ENCODE measurements around the gene DIP2B.

The DIP2B gene

GRCh38 chr12:50711121-50711520, 206.3 kb downstream of the DIP2B start:
- in situ Hi-C loops (cut with MboI; ENCODE audit: low sequenced_read_pairs), result no loop called here

DNA sequence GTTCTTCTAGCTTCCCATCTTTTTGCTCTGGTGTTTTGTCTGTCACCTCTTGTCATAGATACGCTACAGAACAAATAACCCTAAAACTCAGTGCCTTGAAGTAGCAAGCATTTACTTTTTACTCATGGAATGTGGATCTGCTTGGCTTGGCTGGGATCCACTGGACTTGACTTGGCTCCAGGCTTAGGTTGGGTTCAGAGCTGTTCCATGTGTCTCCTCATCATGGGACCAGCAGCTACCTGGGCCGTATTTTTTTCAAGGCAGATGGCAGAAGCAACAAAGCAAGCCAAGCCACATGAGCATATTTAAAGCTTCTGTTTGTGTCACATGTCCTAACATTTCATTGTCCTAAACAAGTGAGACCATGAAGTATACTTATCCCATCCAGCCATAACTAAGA, 210.4 kb downstream of the DIP2B start:
- in situ Hi-C loops (cut with MboI; ENCODE audit: low sequenced_read_pairs), result no loop called here

GRCh38 chr12:50718760-50719159, 214.0 kb downstream of the DIP2B start:
- in situ Hi-C loops (cut with MboI; ENCODE audit: low sequenced_read_pairs), result no loop called here

DNA sequence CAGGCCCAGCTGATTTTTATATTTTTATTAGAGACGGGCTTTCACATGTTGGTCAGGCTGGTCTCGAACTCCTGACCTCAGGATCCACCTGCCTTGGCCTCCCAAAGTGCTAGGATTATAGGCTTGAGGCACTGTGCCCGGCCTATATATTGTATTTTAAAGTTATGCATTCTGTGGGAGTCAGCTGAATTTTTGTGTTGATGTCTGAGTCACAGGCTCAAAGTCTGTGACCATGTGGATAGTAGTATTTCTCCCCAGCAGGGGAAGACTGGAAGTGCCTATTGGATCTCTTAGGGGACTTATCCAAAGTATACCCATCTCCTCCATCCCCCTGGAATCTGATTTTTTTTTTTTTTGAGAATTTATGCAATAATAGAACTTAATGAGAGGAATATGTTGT, 215.3 kb downstream of the DIP2B start:
- in situ Hi-C loops (cut with MboI; ENCODE audit: low sequenced_read_pairs), result no loop called here

- in situ Hi-C loops (cut with MboI; ENCODE audit: low sequenced_read_pairs), result no loop called here
Measured at GRCh38 chr12:50720501-50720900, 215.7 kb downstream of the DIP2B start.

DNA sequence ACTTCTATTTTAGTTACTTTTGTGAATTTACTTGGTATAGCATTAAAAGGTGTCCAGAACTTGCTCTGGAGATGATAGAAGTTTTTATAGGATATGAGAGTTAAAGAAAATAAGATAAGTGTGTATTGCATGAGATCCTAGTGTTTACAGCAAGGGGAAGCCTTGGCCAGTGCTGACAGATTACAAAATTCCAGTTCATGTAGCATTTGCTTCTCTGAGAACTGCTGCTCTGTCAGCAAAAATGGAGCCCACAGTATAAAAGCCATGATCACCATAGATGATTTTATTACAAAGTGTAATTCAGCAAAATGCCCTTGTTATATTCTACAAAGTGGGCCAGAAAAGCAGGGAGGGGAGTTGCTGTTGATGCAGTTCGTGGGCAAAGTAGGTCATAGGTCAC, 219.1 kb downstream of the DIP2B start:
- in situ Hi-C loops (cut with MboI; ENCODE audit: low sequenced_read_pairs), result no loop called here

- in situ Hi-C loops (cut with MboI; ENCODE audit: low sequenced_read_pairs), result no loop called here
Measured at GRCh38 chr12:50725011-50725942, 220.5 kb downstream of the DIP2B start.

DNA sequence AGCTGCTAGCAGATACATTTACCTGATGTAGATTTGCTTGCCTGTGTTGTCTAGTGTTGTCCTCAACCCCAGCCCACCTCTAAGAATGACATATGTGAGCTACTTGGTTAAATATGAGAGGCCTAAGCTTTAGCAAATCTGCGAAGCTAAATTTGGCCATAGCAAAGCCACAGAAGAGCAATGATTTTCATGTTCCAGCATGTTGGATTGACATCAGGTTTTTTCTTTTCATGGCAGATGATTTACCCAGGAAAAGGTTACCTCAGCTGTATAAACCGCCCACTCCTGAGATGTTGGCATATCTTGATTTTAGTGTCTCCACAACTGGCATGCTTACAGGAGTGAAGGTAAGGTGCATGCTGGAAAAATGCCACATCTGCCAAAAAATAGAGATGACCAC, 222.7 kb downstream of the DIP2B start:
- in situ Hi-C loops (cut with MboI; ENCODE audit: low sequenced_read_pairs), result no loop called here

GRCh38 chr12:50728417-50728816, 223.6 kb downstream of the DIP2B start:
- in situ Hi-C loops (cut with MboI; ENCODE audit: low sequenced_read_pairs), result no loop called here

DNA sequence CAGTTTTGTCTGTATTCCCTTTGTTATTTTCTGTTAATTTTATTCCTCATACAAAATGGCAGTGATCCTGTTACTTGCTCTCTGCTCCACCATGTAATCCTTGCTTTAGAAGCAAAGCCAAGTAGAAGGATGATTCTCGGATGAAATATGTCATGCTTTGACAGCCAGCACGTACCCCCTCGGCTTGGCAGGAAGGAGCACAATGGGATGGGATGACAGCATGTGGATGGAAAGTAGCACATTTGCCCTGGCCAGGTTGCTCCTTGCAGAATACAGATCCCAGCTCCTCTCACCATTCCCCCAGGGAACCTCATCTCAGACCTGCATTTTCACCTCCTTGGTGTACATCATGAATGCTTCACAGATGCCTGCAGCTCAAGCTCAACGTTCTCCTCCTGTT, 224.1 kb downstream of the DIP2B start:
- in situ Hi-C loops (cut with MboI; ENCODE audit: low sequenced_read_pairs), result no loop called here

- in situ Hi-C loops (cut with MboI; ENCODE audit: low sequenced_read_pairs), result no loop called here
Measured at GRCh38 chr12:50732591-50732990, 227.8 kb downstream of the DIP2B start.

DNA sequence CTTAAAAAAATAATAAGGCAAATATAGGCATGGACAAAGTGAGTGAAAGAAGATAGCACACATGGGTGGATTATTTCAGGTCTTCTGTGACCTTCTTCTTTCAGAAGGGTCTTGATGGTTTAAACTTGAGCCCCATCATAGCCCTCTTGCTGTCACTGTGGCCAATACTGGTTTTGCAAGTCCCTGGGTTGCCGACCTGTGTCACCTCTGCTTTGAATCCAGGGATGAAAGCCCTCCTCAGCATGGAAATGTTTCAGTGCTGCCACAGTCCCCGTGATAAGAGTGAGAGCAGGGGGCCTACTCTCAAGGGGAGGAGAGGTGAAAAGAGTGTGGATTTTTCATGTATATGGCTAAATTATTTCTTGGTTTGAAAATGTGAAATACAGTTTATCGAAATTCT, 228.9 kb downstream of the DIP2B start:
- in situ Hi-C loops (cut with MboI; ENCODE audit: low sequenced_read_pairs), result no loop called here

- in situ Hi-C loops (cut with MboI; ENCODE audit: low sequenced_read_pairs), result no loop called here
Measured at GRCh38 chr12:50734409-50735263, 229.9 kb downstream of the DIP2B start.

GRCh38 chr12:50739611-50740010, 234.8 kb downstream of the DIP2B start:
- in situ Hi-C loops (cut with MboI; ENCODE audit: low sequenced_read_pairs), result no loop called here

DNA sequence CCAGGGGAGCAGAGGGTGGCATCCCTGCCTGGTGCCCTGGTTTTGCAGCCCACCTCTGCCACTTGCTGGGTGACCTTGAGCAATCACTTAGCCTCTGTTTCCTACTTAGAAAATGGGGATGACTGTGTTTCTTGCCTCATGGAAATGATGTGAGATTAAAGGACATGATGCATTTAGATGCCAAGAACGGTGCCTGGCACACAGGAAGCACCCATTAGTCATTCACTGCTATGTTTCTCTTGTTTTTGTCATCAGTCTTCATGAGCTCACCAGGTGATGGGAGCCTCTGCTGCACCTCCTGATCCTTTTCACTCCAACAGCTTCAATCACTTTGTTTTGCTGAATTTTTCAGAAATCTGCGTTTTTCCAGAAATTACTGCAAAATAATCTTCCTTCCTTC, 235.5 kb downstream of the DIP2B start:
- in situ Hi-C loops (cut with MboI; ENCODE audit: low sequenced_read_pairs), result no loop called here

GRCh38 chr12:50742776-50743175, 238.0 kb downstream of the DIP2B start:
- in situ Hi-C loops (cut with MboI; ENCODE audit: low sequenced_read_pairs), result no loop called here

DNA sequence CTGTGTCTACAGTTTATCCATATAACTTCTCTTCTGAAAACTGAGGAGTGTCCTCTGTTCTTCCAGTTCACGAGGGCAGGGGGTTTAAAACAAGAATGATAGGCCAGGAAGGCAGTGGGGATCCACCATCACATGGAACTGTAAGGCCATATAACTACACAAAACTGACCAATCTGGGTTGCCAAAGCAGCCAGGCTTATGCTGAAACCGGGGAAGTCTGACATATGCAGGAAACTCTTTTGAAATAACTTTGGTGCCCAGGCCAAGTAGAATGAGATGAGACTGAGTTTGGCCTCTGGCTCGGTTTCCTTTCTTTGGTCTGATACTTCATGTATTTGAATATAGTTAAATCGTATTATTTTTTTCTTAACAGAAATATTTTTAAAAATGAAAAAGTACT, 241.1 kb downstream of the DIP2B start:
- in situ Hi-C loops (cut with MboI; ENCODE audit: low sequenced_read_pairs), result no loop called here

DNA sequence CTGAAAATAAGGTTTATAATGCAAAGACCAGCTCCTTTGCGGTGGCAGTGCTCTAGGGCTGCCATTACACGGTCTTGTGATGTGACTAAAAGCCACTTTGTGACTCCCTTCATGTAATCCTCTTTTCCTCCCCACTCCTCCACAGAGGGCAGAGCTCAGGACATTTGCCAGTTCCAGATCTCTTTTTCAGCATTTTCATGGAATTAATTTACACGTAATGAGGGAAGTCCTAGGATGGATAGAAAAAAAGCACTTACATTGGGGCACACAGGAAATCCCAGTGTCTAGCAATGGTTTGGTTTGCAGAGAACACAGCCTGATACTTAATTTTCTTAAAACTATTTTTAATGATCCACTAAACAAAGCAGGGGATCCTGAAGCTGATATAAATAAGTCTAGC, 241.6 kb downstream of the DIP2B start:
- in situ Hi-C loops (cut with MboI; ENCODE audit: low sequenced_read_pairs), result no loop called here

DNA sequence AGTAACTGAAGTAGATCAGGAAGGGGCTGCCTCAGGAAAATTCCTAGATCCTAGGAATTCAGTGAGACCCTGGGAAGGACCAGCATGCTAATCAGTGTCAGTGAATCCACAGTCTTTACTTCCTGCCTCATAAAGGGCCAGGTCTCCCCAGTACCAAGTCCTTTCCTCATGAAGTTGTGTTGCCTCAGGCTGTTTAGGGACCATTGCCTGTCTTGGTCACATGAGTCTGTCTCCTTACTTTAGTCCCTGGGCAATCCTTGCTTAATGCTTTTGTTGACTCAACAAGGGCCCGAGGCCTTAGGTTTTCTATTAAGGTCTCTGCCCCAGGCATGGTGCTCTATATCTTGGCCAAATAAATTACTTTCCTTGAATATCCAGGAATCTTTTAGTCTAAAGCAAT, 243.0 kb downstream of the DIP2B start:
- in situ Hi-C loops (cut with MboI; ENCODE audit: low sequenced_read_pairs), result no loop called here

GRCh38 chr12:50749459-50749882, 244.7 kb downstream of the DIP2B start:
- in situ Hi-C loops (cut with MboI; ENCODE audit: low sequenced_read_pairs), result no loop called here

DNA sequence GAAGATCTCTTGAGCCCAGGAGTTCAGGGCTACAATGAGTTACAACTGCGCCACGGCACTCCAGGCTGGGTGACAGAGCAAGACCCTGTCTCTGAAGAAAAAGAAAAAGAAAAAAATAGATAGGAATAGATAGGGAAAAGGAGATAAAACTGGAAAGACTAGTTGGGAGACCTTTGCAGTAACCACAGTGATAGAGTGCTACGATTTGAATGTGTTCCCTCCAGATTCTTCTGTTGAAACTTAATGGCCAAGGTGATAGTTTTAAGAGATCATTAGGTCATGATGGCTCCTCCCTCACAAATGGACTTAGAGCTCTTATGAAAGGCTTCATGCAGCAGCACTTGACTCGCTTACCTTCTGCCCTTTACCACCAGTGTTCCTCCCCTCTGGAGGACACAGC, 245.6 kb downstream of the DIP2B start:
- in situ Hi-C loops (cut with MboI; ENCODE audit: low sequenced_read_pairs), result no loop called here
